Activated T-helper 1 cell treated with anti-CD3 and anti-CD28 coated beads, Interleukin-12 subunit alpha, Interleukin-12 subunit beta, Interleukin-2, Interleukin-4 antibody, amounts not matched to agents 30 ng/mL and 10 ng/mL and 1 ng/mL, durations not matched to agents 14 hours and 24 hours and 36 hours (primary cell): Measurements from ENCODE around the gene MFRP. TPM values are rescaled to one million over a fixed set of nuclear protein-coding genes. Genes with fewer than 3 reads are reported as not detected.

Experiments
- DNase-seq: peaks from one replicate; pipeline ENCODE4 v3.0.0; 2021; ENCODE audit warnings: low spot score
- H3K27ac Mint-ChIP-seq: one replicate; pipeline ENCODE4 v1.8.0; 2021; ENCODE audit warnings: mild to moderate bottlenecking, mixed read lengths
- H3K27me3 Mint-ChIP-seq: one replicate; pipeline ENCODE4 v1.8.0; 2022; ENCODE audit warnings: mild to moderate bottlenecking, moderate library complexity, mixed read lengths; ENCODE audit not compliant: insufficient read depth
- H3K36me3 Mint-ChIP-seq: one replicate; pipeline ENCODE4 v1.8.0; 2021; ENCODE audit warnings: low read depth, mixed read lengths
- H3K4me1 Mint-ChIP-seq: one replicate; pipeline ENCODE4 v1.8.0; 2021; ENCODE audit warnings: low read depth, mixed read lengths
- H3K4me3 Mint-ChIP-seq: one replicate; pipeline ENCODE4 v1.8.0; 2021; ENCODE audit warnings: mild to moderate bottlenecking, moderate library complexity, mixed read lengths
- H3K9me3 Mint-ChIP-seq: one replicate; pipeline ENCODE4 v1.8.0; 2021; ENCODE audit warnings: mixed read lengths
- intact Hi-C: fragments of 100-400 bp; cut with micrococcal nuclease; formaldehyde crosslinking; loops from one replicate; pipeline ENCODE4 v1.15.1; 2024
- total RNA-seq: library from RNA; stranded (reverse); gene quantifications from 2 replicates; pipeline ENCODE4 v1.2.3, GENCODE V29; 2022

The MFRP gene
- total RNA-seq, 1 donor from 2014 or later, result not detected

GRCh38 chr11:119290894-119291497 lies 55.5 kb downstream of the MFRP start:
- DNase-seq, result no peak
- Mint-ChIP-seq H3K36me3 (peaks cover 29% of the 10 kb centered on the region), H3K27me3 (no peaks in the 10 kb centered on the region), H3K9me3 (no peaks in the 10 kb centered on the region), H3K4me1 (no peaks in the 10 kb centered on the region), H3K4me3 (no peak overlapping the region), H3K27ac (no peak overlapping the region)
- intact Hi-C loops, result no loop called here

Other genes with a start within 250 kb of the MFRP start
- 81.8 and 84.4 TPM in 2 replicates for gene DPAGT1, start 244.9 kb downstream of the MFRP start, total RNA-seq
- gene C2CD2L, start 239.4 kb downstream of the MFRP start, total RNA-seq, result 35.7 and 38.2 TPM in 2 replicates
- gene HINFP, start 225.1 kb downstream of the MFRP start, total RNA-seq, result 31.2 and 35.2 TPM in 2 replicates
- gene ABCG4, start 197.7 kb downstream of the MFRP start, total RNA-seq, result 0.07 TPM in 1 of 2 replicates, not detected in the other
- 24.1 and 29.5 TPM in 2 replicates for gene NLRX1, start 178.0 kb downstream of the MFRP start, total RNA-seq
- gene NHERF4, start 161.2 kb downstream of the MFRP start, total RNA-seq, result 0.56 TPM in 1 of 2 replicates, not detected in the other
- gene CBL, start 140.4 kb downstream of the MFRP start, total RNA-seq, result 38.1 and 39.9 TPM in 2 replicates
- 6.0 and 6.6 TPM in 2 replicates for gene MCAM, start 29.6 kb downstream of the MFRP start, total RNA-seq
- gene RNF26, start 12.2 kb downstream of the MFRP start, total RNA-seq, result 26.1 and 27.9 TPM in 2 replicates
- not detected in 2 replicates for gene C1QTNF5, start 5.8 kb downstream of the MFRP start, total RNA-seq
- gene USP2, start 35.0 kb upstream of the MFRP start, total RNA-seq, result 0.22 and 0.36 TPM in 2 replicates
- 0.83 and 1.0 TPM in 2 replicates for gene THY1, start 76.5 kb upstream of the MFRP start, total RNA-seq